DMS153 treated with DMSO at 0.1 percent for 48 hours (cell line): ENCODE measurements around the gene DRAXIN.

Source experiments
- DNase-seq: peaks from one replicate; lab custom pipeline; 2025; ENCODE audit not compliant: unreplicated experiment; lab: John Stamatoyannopoulos, UW

The DRAXIN gene

GRCh38 chr1:11759791-11760190 is 68.3 kb downstream of the DRAXIN start:
- no peak for DNase-seq

- DNase-seq, result no peak
Observed at GRCh38 chr1:11761285-11761684, 69.8 kb downstream of the DRAXIN start.

- DNase-seq, result no peak
Observed at GRCh38 chr1:11761988-11762406, 70.5 kb downstream of the DRAXIN start, which contains the start of gene C1orf167. TSS of gene C1orf167 (plus strand) at chr1:11762193. CDS start at chr1:11764401, 2,208 bp downstream.

GRCh38 chr1:11764115-11764514 is 72.6 kb downstream of the DRAXIN start:
- DNase-seq, result no peak

- no peak for DNase-seq
Observed at GRCh38 chr1:11764519-11764918, 73.0 kb downstream of the DRAXIN start.

GRCh38 chr1:11765661-11766428 is 74.3 kb downstream of the DRAXIN start:
- no peak for DNase-seq

- no peak for DNase-seq
Observed at GRCh38 chr1:11766429-11766776, 74.9 kb downstream of the DRAXIN start.

- DNase-seq, result no peak
Observed at GRCh38 chr1:11767922-11768704, 76.6 kb downstream of the DRAXIN start.

GRCh38 chr1:11768821-11769220 is 77.3 kb downstream of the DRAXIN start:
- no peak for DNase-seq

GRCh38 chr1:11769274-11769673 is 77.8 kb downstream of the DRAXIN start:
- no peak for DNase-seq

GRCh38 chr1:11770011-11770410 is 78.5 kb downstream of the DRAXIN start:
- DNase-seq, result no peak

GRCh38 chr1:11771481-11772043 is 80.1 kb downstream of the DRAXIN start:
- no peak for DNase-seq

GRCh38 chr1:11772458-11772857 is 80.9 kb downstream of the DRAXIN start:
- no peak for DNase-seq

GRCh38 chr1:11774753-11775152 is 83.2 kb downstream of the DRAXIN start:
- DNase-seq, result no peak
